ENCODE results near the gene CAGE1.

CAGE1 gene

DNA sequence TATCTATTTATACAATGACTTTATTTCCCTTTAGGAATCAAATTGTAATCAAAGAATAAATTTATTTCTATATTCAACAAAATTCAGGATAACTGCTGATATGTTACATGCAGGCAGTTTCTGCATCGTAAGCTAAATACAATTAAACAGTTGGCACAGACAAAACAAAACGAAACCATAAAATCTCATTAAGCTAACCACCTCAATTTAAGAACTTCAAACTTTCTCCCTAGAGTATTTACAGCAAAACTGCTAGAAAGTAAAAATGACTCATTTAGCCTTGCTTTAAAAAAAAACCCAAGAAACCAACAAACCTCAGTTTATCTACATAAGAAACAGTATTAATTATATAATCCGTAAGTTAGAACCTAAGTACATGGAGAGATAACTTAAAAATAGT lies 93.6 kb downstream of the CAGE1 start:
- H3K4me3 ChIP-seq (ENCODE audit: low read depth, low read length, poor library complexity, severe bottlenecking), result no peak overlapping the region
- no peak overlapping the region for H3K9ac ChIP-seq (ENCODE audit: low read length)
- peaks cover 89% of the 10 kb centered on the region for H3K36me3 ChIP-seq (ENCODE audit: insufficient read depth, low read length)
- TF ChIP-seq, protein P1, sequence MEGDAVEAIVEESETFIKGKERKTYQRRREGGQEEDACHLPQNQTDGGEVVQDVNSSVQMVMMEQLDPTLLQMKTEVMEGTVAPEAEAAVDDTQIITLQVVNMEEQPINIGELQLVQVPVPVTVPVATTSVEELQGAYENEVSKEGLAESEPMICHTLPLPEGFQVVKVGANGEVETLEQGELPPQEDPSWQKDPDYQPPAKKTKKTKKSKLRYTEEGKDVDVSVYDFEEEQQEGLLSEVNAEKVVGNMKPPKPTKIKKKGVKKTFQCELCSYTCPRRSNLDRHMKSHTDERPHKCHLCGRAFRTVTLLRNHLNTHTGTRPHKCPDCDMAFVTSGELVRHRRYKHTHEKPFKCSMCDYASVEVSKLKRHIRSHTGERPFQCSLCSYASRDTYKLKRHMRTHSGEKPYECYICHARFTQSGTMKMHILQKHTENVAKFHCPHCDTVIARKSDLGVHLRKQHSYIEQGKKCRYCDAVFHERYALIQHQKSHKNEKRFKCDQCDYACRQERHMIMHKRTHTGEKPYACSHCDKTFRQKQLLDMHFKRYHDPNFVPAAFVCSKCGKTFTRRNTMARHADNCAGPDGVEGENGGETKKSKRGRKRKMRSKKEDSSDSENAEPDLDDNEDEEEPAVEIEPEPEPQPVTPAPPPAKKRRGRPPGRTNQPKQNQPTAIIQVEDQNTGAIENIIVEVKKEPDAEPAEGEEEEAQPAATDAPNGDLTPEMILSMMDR (IDR thresholded peaks at IDR 0.05; ENCODE audit: low read length), result no peak
- no peak for TF ChIP-seq EZH2 (IDR thresholded peaks at IDR 0.05; ENCODE audit: borderline replicate concordance, low read length)
- no peaks in the 10 kb centered on the region for H3K27me3 ChIP-seq (ENCODE audit: insufficient read depth, low read length)
- H3K4me1 ChIP-seq (ENCODE audit: insufficient read depth, low read length, severe bottlenecking), result no peaks in the 10 kb centered on the region
- no peaks in the 10 kb centered on the region for H4K20me1 ChIP-seq (ENCODE audit: insufficient read depth, low read length)
- H3K4me2 ChIP-seq (ENCODE audit: low read length), result no peak overlapping the region
- H3K27ac ChIP-seq (ENCODE audit: low read depth, low read length, poor library complexity, severe bottlenecking), result no peak overlapping the region
- H2AFZ ChIP-seq (ENCODE audit: low read length), result no peak overlapping the region
- H3F3A ChIP-seq (ENCODE audit: insufficient read depth, low read length), result no peaks in the 10 kb centered on the region; the same call in 1 of the 2 replicates
- no peaks in the 10 kb centered on the region for H3K79me2 ChIP-seq (ENCODE audit: insufficient read depth, low read length)
- no peaks in the 10 kb centered on the region for H3K9me3 ChIP-seq (ENCODE audit: low read length)
- no peaks in the 10 kb centered on the region for H3K9me2 ChIP-seq (ENCODE audit: low read depth, low read length)

DNA sequence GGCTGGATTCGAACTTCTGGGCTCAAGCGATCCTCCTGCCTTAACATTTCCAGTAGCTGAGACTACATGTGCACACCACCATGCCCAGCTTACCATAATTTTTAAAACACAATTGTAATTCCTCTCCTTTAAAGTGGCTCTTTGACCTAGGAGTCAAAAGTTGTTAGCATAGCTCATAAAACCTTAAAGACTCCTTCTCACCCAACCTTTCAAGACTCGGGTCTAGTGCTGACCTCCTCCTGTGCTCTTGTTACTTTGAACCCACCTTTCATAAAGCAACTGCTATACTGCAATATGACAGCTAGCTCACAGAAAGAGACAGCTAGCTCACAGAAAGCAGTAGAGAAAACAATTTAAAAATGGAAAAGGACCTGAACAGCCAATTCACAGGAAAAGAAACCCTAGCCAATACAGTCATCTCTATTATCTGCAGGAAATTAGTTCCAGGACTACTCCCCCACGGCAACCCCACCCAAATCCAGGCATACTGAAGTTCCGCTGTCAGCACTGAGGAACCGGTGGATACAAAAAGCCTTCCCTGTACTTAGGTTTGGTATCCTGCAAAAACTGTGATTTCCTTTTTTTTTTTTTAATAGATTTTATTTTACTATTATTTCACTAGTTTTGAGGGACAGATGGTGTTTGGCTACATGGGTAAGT lies 96.8 kb downstream of the CAGE1 start:
- no peak overlapping the region for H3K4me2 ChIP-seq (ENCODE audit: low read length)
- H2AFZ ChIP-seq (ENCODE audit: low read length), result no peak overlapping the region
- H3K4me1 ChIP-seq (ENCODE audit: insufficient read depth, low read length, severe bottlenecking), result no peaks in the 10 kb centered on the region
- no peak for TF ChIP-seq EZH2 (IDR thresholded peaks at IDR 0.05; ENCODE audit: borderline replicate concordance, low read length)
- TF ChIP-seq, protein P1 (IDR thresholded peaks at IDR 0.05; ENCODE audit: low read length), result no peak
- H3K27me3 ChIP-seq (ENCODE audit: insufficient read depth, low read length), result no peaks in the 10 kb centered on the region
- H3K36me3 ChIP-seq (ENCODE audit: insufficient read depth, low read length), result peaks cover 90% of the 10 kb centered on the region
- no peak overlapping the region for H3K4me3 ChIP-seq (ENCODE audit: low read depth, low read length, poor library complexity, severe bottlenecking)
- H3K27ac ChIP-seq (ENCODE audit: low read depth, low read length, poor library complexity, severe bottlenecking), result no peak overlapping the region
- no peaks in the 10 kb centered on the region for H3K79me2 ChIP-seq (ENCODE audit: insufficient read depth, low read length)
- H3K9me2 ChIP-seq (ENCODE audit: low read depth, low read length), result no peaks in the 10 kb centered on the region
- no peaks in the 10 kb centered on the region for H3K9me3 ChIP-seq (ENCODE audit: low read length)
- H4K20me1 ChIP-seq (ENCODE audit: insufficient read depth, low read length), result no peaks in the 10 kb centered on the region
- no peaks in the 10 kb centered on the region; the same call in 1 of the 2 replicates for H3F3A ChIP-seq (ENCODE audit: insufficient read depth, low read length)
- no peak overlapping the region for H3K9ac ChIP-seq (ENCODE audit: low read length)

DNA sequence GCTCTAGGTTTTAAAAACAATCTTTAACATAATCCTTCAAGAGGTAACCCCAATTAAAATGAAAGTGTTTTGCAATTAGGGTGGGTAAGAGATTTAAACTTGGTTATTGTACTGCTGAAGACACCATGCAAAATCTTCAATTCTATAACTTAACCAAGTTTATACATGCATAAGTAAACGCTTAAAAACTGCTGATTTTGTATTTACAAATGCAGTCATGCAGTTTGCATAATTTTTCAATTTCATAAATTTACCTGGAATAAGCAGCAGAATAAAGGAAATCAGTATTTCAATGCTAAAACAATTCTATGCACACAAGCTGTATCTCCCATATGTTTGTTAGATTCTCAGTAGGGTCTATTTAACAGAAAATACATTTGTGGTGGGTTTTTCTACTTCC lies 99.5 kb downstream of the CAGE1 start:
- H3K9ac ChIP-seq (ENCODE audit: low read length), result no peak overlapping the region
- no peak overlapping the region for H3K4me2 ChIP-seq (ENCODE audit: low read length)
- no peak overlapping the region for H3K4me3 ChIP-seq (ENCODE audit: low read depth, low read length, poor library complexity, severe bottlenecking)
- no peaks in the 10 kb centered on the region for H3K9me3 ChIP-seq (ENCODE audit: low read length)
- H3K4me1 ChIP-seq (ENCODE audit: insufficient read depth, low read length, severe bottlenecking), result no peaks in the 10 kb centered on the region
- H3K27ac ChIP-seq (ENCODE audit: low read depth, low read length, poor library complexity, severe bottlenecking), result no peak overlapping the region
- H3K79me2 ChIP-seq (ENCODE audit: insufficient read depth, low read length), result no peaks in the 10 kb centered on the region
- H3K27me3 ChIP-seq (ENCODE audit: insufficient read depth, low read length), result no peaks in the 10 kb centered on the region
- H3K9me2 ChIP-seq (ENCODE audit: low read depth, low read length), result no peaks in the 10 kb centered on the region
- no peaks in the 10 kb centered on the region; the same call in 1 of the 2 replicates for H3F3A ChIP-seq (ENCODE audit: insufficient read depth, low read length)
- H3K36me3 ChIP-seq (ENCODE audit: insufficient read depth, low read length), result peaks cover 90% of the 10 kb centered on the region
- H2AFZ ChIP-seq (ENCODE audit: low read length), result no peak overlapping the region
- H4K20me1 ChIP-seq (ENCODE audit: insufficient read depth, low read length), result no peaks in the 10 kb centered on the region
- TF ChIP-seq EZH2 (IDR thresholded peaks at IDR 0.05; ENCODE audit: borderline replicate concordance, low read length), result no peak
- TF ChIP-seq, protein P1 (IDR thresholded peaks at IDR 0.05; ENCODE audit: low read length), result no peak

Data from OCI-LY1 (cell line).